IPS-NIHi7 (cell line): ENCODE results near the gene MYLK.

Source experiments
- DNase-seq: peaks from one replicate; pipeline ENCODE4 v3.0.0; 2012; ENCODE audit warnings: mixed read lengths; ENCODE audit errors: extremely low spot score

Gene MYLK

GRCh38 chr3:123698813-123699212, 185.3 kb downstream of the MYLK start:
- no peak for DNase-seq

- DNase-seq: no peak
Measured at GRCh38 chr3:123696808-123697207, 187.3 kb downstream of the MYLK start.

GRCh38 chr3:123695731-123696640, 188.1 kb downstream of the MYLK start:
- DNase-seq: no peak

- DNase-seq: no peak
Measured at GRCh38 chr3:123695152-123695551, 189.0 kb downstream of the MYLK start.

- no peak for DNase-seq
Measured at GRCh38 chr3:123694366-123695087, 189.6 kb downstream of the MYLK start.

GRCh38 chr3:123693584-123694190, 190.4 kb downstream of the MYLK start:
- DNase-seq: no peak

- no peak for DNase-seq
Measured at GRCh38 chr3:123692671-123693070, 191.5 kb downstream of the MYLK start.

- no peak for DNase-seq
Measured at GRCh38 chr3:123692041-123692440, 192.1 kb downstream of the MYLK start.

- DNase-seq: no peak
Measured at GRCh38 chr3:123689831-123690230, 194.3 kb downstream of the MYLK start.

- no peak for DNase-seq
Measured at GRCh38 chr3:123688241-123688747, 195.8 kb downstream of the MYLK start.

GRCh38 chr3:123687286-123687685, 196.8 kb downstream of the MYLK start:
- DNase-seq: no peak

- no peak for DNase-seq
Measured at GRCh38 chr3:123686251-123686650, 197.9 kb downstream of the MYLK start.

- no peak for DNase-seq
Measured at GRCh38 chr3:123685780-123686179, 198.4 kb downstream of the MYLK start.

GRCh38 chr3:123684636-123685035, 199.5 kb downstream of the MYLK start:
- no peak for DNase-seq

- no peak for DNase-seq
Measured at GRCh38 chr3:123684209-123684608, 199.9 kb downstream of the MYLK start.

GRCh38 chr3:123683505-123684154, 200.5 kb downstream of the MYLK start:
- no peak for DNase-seq

- no peak for DNase-seq
Measured at GRCh38 chr3:123682781-123683504, 201.2 kb downstream of the MYLK start.

GRCh38 chr3:123682302-123682701, 201.8 kb downstream of the MYLK start:
- DNase-seq: no peak

- DNase-seq: no peak
Measured at GRCh38 chr3:123679712-123680386, 204.3 kb downstream of the MYLK start.

- no peak for DNase-seq
Measured at GRCh38 chr3:123678108-123678511, 206.0 kb downstream of the MYLK start.
